ENCODE data around the gene CNTNAP2.

Gene CNTNAP2

GRCh38 chr7:147053746-147054145 is 937.1 kb downstream of the CNTNAP2 start:
- Histone ChIP-seq H2AFZ (ENCODE audit: low read depth) (no peak overlapping the region), H3K4me3 (IDR thresholded peaks at IDR 0.05; ENCODE audit: insufficient read depth, low read depth, low read length) (no peak overlapping the region), H3K36me3 (ENCODE audit: insufficient read depth) (no peaks in the 10 kb centered on the region), H3K4me2 (no peak overlapping the region), H3K4me1 (ENCODE audit: low read depth, poor library complexity, severe bottlenecking) (no peaks in the 10 kb centered on the region), H4K20me1 (ENCODE audit: insufficient read depth) (no peaks in the 10 kb centered on the region), H3K27me3 (ENCODE audit: insufficient read depth, low read depth) (no peaks in the 10 kb centered on the region), H3K27ac (no peak overlapping the region), H3K79me2 (ENCODE audit: insufficient read depth, low read depth) (no peaks in the 10 kb centered on the region), H3K9ac (no peak overlapping the region)
- TF ChIP-seq, protein P1, sequence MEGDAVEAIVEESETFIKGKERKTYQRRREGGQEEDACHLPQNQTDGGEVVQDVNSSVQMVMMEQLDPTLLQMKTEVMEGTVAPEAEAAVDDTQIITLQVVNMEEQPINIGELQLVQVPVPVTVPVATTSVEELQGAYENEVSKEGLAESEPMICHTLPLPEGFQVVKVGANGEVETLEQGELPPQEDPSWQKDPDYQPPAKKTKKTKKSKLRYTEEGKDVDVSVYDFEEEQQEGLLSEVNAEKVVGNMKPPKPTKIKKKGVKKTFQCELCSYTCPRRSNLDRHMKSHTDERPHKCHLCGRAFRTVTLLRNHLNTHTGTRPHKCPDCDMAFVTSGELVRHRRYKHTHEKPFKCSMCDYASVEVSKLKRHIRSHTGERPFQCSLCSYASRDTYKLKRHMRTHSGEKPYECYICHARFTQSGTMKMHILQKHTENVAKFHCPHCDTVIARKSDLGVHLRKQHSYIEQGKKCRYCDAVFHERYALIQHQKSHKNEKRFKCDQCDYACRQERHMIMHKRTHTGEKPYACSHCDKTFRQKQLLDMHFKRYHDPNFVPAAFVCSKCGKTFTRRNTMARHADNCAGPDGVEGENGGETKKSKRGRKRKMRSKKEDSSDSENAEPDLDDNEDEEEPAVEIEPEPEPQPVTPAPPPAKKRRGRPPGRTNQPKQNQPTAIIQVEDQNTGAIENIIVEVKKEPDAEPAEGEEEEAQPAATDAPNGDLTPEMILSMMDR (conservative IDR thresholded peaks at IDR 0.05; ENCODE audit: low read depth, low read length), result no peak

DNA sequence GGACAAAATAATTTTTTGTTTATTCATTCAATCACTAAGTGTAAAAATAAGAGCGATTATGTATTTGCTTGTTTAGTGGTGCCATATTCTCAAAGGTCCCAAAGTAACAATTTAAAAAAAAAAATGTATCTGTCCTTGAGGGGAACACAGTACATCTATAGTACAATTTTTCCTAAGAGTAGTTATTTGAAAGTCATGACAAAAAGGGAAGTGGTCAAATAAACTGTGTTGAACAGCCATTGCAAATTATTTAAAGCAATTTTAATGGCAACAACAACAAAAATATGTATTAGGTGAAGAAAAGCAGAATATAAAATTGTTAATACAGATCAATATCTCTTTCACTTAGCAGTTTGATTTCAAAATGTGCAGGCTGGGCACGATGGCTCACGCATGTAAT is 943.5 kb downstream of the CNTNAP2 start:
- Histone ChIP-seq H4K20me1 (ENCODE audit: insufficient read depth) (no peaks in the 10 kb centered on the region), H2AFZ (ENCODE audit: low read depth) (no peak overlapping the region), H3K79me2 (ENCODE audit: insufficient read depth, low read depth) (no peaks in the 10 kb centered on the region), H3K36me3 (ENCODE audit: insufficient read depth) (no peaks in the 10 kb centered on the region), H3K4me1 (ENCODE audit: low read depth, poor library complexity, severe bottlenecking) (no peaks in the 10 kb centered on the region), H3K4me2 (no peak overlapping the region), H3K4me3 (IDR thresholded peaks at IDR 0.05; ENCODE audit: insufficient read depth, low read depth, low read length) (no peak overlapping the region), H3K27ac (no peak overlapping the region), H3K27me3 (ENCODE audit: insufficient read depth, low read depth) (no peaks in the 10 kb centered on the region), H3K9ac (no peak overlapping the region)
- TF ChIP-seq, protein P1 (conservative IDR thresholded peaks at IDR 0.05; ENCODE audit: low read depth, low read length), result no peak

- H4K20me1 ChIP-seq (ENCODE audit: insufficient read depth), result no peaks in the 10 kb centered on the region
- no peak overlapping the region for H3K4me2 ChIP-seq
- no peaks in the 10 kb centered on the region for H3K79me2 ChIP-seq (ENCODE audit: insufficient read depth, low read depth)
- H3K27me3 ChIP-seq (ENCODE audit: insufficient read depth, low read depth), result no peaks in the 10 kb centered on the region
- no peak overlapping the region for H3K4me3 ChIP-seq (IDR thresholded peaks at IDR 0.05; ENCODE audit: insufficient read depth, low read depth, low read length)
- no peak overlapping the region for H2AFZ ChIP-seq (ENCODE audit: low read depth)
- H3K27ac ChIP-seq, result no peak overlapping the region
- H3K9ac ChIP-seq, result no peak overlapping the region
- TF ChIP-seq, protein P1 (conservative IDR thresholded peaks at IDR 0.05; ENCODE audit: low read depth, low read length), result no peak
- no peaks in the 10 kb centered on the region for H3K4me1 ChIP-seq (ENCODE audit: low read depth, poor library complexity, severe bottlenecking)
- no peaks in the 10 kb centered on the region for H3K36me3 ChIP-seq (ENCODE audit: insufficient read depth)
These were observed 946.3 kb downstream of the CNTNAP2 start for GRCh38 chr7:147062897-147063296.

DNA sequence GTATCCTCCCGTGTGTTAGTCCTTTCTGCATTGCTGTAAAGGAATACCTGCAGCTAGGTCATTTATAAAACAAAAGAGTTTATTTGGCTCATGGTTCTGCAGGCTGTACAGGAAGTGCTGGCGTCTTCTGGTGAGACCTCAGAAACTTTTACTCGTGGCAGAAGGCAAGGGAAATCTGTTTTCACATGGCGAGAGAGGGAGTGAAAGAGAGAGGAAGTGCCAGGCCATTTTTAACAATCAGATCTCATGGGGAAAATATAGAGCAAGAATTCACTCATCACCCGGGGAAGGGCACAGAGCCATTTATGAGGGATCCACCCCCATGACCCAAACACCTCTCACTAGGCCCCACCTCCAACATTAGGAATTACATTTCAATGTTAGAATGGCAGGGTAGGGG is 952.2 kb downstream of the CNTNAP2 start:
- no peak overlapping the region for H3K27ac ChIP-seq
- H3K4me3 ChIP-seq (IDR thresholded peaks at IDR 0.05; ENCODE audit: insufficient read depth, low read depth, low read length), result no peak overlapping the region
- H3K9ac ChIP-seq, result no peak overlapping the region
- H3K36me3 ChIP-seq (ENCODE audit: insufficient read depth), result no peaks in the 10 kb centered on the region
- no peaks in the 10 kb centered on the region for H3K79me2 ChIP-seq (ENCODE audit: insufficient read depth, low read depth)
- TF ChIP-seq, protein P1 (conservative IDR thresholded peaks at IDR 0.05; ENCODE audit: low read depth, low read length), result no peak
- H3K27me3 ChIP-seq (ENCODE audit: insufficient read depth, low read depth), result no peaks in the 10 kb centered on the region
- H3K4me1 ChIP-seq (ENCODE audit: low read depth, poor library complexity, severe bottlenecking), result no peaks in the 10 kb centered on the region
- no peak overlapping the region for H2AFZ ChIP-seq (ENCODE audit: low read depth)
- no peak overlapping the region for H3K4me2 ChIP-seq
- no peaks in the 10 kb centered on the region for H4K20me1 ChIP-seq (ENCODE audit: insufficient read depth)

Data from KMS-11 (cell line).